H1 (cell line): Measurements from ENCODE around the gene CCDC141. TPM values are rescaled to one million over a fixed set of nuclear protein-coding genes. Genes with fewer than 3 reads are reported as not detected.

Source experiments
- HDAC6 ChIP-seq: IDR thresholded peaks from one replicate; pipeline ENCODE4 v1.7.1; 2012; ENCODE audit warnings: low read depth, mild to moderate bottlenecking, inconsistent platforms, low read length, moderate library complexity
- JUND ChIP-seq: IDR thresholded peaks from 2 replicates; pipeline ENCODE4 v1.6.1; 2011; ENCODE audit warnings: mild to moderate bottlenecking, improper control_type of control experiment, low read length
- KDM1A ChIP-seq: fragments of 200-600, 300-600 bp; sonication (generic); IDR thresholded peaks from 2 replicates; pipeline ENCODE4 v1.7.1; 2016; ENCODE audit warnings: mild to moderate bottlenecking, low read length, borderline replicate concordance
- NANOG ChIP-seq: IDR thresholded peaks from 2 replicates; pipeline ENCODE4 v1.6.1; 2011; ENCODE audit warnings: low read length, low read depth, mild to moderate bottlenecking, inconsistent platforms; ENCODE audit not compliant: insufficient read depth, poor library complexity, severe bottlenecking
- NRF1 ChIP-seq: IDR thresholded peaks from 2 replicates; pipeline ENCODE4 v1.6.1; 2011; ENCODE audit warnings: mild to moderate bottlenecking, low read depth, low read length, improper control_type of control experiment
- RBBP5 ChIP-seq: IDR thresholded peaks from 2 replicates; pipeline ENCODE4 v1.7.1; 2012; ENCODE audit warnings: low read depth, mild to moderate bottlenecking, inconsistent platforms, low read length, moderate library complexity, borderline replicate concordance
- SIX5 ChIP-seq: IDR thresholded peaks from 2 replicates; pipeline ENCODE4 v1.6.1; 2011; ENCODE audit warnings: mild to moderate bottlenecking, low read depth, low read length
- SP2 ChIP-seq: IDR thresholded peaks from 2 replicates; pipeline ENCODE4 v1.6.1; 2012; ENCODE audit warnings: mild to moderate bottlenecking, low read length, inconsistent platforms
- polyA plus RNA-seq, 7 experiments: library from polyadenylated mRNA; depleted of rRNA in 3 of 7; stranded (reverse) in 5 of 7; unstranded in 2 of 7; fragments of >200 nt in 5 of 7; fragments of 200-250 nt in 2 of 7; gene quantifications; 1 replicate in 5 of 7; 2 replicates in 1 of 7; 4 replicates in 1 of 7; pipeline versions ENCODE4 v1.2.1 to v1.2.3, GENCODE V29; 2011 to 2013; ENCODE audit warnings: missing spikeins in 2 of 7, mixed read lengths in 2 of 7
- total RNA-seq: library from RNA; stranded (reverse); fragmentation: NEBNext Ultra II Directional; extraction: Animal tissue kit (Norgen Biotek cat#: 25700); gene quantifications from 2 replicates; pipeline ENCODE4 v1.2.1, GENCODE V29; 2021

Gene CCDC141
- total and polyA plus RNA-seq, 2 of the 8 experiments (the other 6 are each of a cell fraction or from before 2014, with no cell fraction given) = 0.56 to 21.6 TPM

DNA sequence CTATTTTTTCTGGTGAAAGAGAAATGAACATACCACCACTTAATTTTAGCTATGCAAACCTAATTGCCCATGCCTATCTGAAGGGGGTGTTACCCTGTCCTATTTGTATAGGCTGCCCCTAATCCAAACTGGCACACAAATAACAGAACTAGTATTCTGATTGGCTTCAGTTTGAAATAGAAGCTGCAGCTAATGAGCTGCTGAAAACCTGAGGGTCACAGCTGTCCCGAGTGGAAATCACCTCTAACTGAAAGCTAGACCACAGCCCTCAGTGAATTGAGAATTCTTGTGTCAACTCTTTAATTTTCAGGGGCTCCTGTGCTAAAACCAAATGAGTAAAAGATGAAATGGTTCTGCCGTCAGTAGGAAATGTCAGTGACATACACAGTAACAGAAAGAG, 28.7 kb downstream of the CCDC141 start (continued):
- TF ChIP-seq NANOG = no peak
- TF ChIP-seq SP2 = no peak
- no peak for TF ChIP-seq SIX5
- TF ChIP-seq JUND = no peak
- no peak for TF ChIP-seq KDM1A
- TF ChIP-seq NRF1 = no peak
- TF ChIP-seq HDAC6 = no peak
- no peak for TF ChIP-seq RBBP5
